T47D (cell line): ENCODE measurements around the gene ZBTB7C.

Source experiments
- DNase-seq, 2 experiments: peaks; one replicate each; pipeline versions ENCODE4 v3.0.0 to v3.0.0-alpha.2; 2011 to 2012; ENCODE audit warnings: low read depth in 1 of 2, low spot score in 1 of 2
- JUND ChIP-seq: IDR thresholded peaks from 2 replicates; pipeline ENCODE4 v1.6.1; 2012; ENCODE audit warnings: low read depth
- in situ Hi-C: cut with HindIII; loops from 2 replicates; pipeline ENCODE4 v1.10.0; 2016; ENCODE audit warnings: low sequenced_read_pairs, low pct_unique_long_range_greater_than_20kb

Gene ZBTB7C

GRCh38 chr18:48408727-48409590, at the start of gene ZBTB7C:
TSS of gene ZBTB7C (minus strand) at chr18:48409383.
- peak in 1 of 2 experiments; percentile 35 for DNase-seq
- TF ChIP-seq JUND = no peak
- in situ Hi-C loops = no loop called here

DNA sequence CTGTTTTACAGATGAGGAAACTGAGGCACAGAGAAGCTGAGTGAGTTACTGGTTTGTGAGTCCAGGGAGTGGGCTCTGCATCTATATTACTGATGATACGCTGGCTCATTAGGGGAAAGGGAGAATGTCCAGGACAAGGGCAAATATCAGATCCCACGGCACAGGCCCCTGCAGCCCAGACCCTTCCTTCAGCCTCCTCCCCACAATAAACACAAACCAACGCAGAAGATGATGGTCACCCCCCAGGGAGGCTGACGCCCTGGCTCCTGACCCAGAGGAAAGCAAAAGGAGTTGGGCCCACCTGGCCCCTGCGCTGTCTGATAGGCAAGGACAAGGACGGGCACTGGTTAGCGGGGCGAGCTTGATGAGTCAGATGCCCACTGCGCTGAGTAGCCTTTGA, 47.7 kb upstream of the ZBTB7C start:
- in situ Hi-C loops = no loop called here
- no peak for DNase-seq
- no peak for TF ChIP-seq JUND

DNA sequence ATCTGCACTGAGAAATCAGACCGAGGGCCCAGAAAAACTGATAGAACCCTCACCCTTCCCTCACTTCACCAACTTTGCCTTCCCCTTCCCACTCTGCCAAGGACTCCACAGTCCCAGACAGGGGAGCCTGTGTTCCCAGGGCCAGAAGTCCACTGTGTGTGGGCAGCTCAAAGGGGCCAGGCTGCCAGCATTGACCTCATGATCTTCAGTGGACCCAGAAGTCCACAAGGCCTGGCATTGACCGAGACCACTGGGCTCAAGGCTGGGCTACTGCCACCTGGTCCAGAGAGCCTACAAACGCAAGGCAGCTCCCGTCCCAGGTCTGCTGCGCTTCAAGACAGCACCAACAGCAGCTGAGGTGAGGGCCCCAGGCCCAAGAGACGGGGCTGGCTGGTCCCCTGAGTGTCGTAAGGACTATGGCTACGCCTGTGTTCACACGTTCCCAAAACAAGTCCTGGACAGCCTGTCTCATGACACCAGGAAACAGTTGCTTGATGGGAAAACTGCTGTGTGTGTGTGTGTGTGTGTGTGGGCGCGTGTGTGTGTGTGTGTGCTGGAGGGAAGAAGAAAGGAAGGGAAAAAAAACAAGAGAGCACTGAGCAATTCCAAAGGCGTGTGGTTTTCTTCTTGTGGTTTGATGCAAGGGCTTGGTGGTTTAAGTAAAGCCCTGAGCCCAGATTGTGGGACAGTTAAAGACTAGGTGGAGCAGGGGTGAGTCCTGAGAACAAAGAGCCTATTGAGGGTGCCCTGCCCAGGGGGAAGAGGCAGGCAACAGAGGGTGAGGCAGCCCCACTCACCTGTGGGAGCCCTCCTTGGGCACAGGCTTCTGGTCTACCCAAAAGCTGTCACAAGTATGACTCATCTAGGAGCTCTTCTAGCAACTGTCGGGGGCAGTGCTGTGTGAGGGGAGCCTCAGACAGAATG, 46.6 kb upstream of the ZBTB7C start:
- in situ Hi-C loops = no loop called here
- peak in 1 of 2 experiments; percentile 81 for DNase-seq
- no peak for TF ChIP-seq JUND

DNA sequence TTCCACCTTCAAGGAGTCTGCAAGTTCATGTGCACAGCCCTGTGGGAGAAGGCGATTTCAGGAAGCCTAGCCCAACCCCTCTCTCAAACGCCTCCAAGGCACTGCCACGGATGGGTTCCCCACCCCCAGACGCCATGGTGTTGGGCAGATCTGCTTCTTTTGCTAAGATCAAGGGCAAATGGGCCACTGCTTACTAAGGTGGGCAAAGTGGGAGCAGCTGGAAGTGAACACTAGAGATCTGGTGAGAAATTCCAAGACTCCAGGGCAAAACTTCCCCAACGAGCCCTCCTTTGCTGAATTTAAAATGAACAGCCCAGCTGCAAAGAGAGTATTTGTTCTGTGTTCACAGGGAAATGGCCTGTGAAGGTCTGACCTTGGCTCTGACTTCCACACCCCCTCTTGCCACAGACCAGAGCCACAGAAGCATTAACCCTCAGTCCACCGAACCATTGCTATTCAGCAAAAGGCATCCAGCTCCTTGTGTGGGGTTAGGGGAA, 45.1 kb upstream of the ZBTB7C start:
- peak in 1 of 2 experiments; percentile 80 for DNase-seq
- in situ Hi-C loops = no loop called here
- no peak for TF ChIP-seq JUND

GRCh38 chr18:48453330-48454066, 44.3 kb upstream of the ZBTB7C start:
- DNase-seq = peak in 1 of 2 experiments; percentile 96
- TF ChIP-seq JUND = no peak
- in situ Hi-C loops = no loop called here

DNA sequence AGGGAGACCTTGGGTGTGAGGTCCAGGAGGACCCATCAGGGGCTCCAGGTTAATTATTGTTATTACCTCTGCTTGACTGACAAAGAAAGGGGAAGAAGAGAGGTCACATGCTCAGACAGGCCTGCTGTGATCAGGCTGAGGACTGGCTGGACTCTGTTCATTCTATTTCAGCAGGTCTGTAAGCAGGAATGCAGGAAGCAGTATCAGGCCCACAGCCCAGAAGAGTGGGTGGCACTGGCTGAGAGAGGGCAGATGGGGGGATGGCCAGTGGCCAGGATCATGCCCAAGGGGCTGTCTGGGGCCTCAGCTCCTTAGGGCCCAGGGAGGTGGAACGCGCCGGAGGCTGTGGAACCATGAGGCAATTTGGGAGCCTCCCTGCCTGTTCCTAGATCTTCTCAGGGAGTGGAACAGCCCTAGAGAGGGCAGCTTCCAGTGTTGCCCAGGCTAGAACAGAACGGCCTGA, 43.7 kb upstream of the ZBTB7C start:
- DNase-seq = peak in 1 of 2 experiments; percentile 59
- TF ChIP-seq JUND = no peak
- in situ Hi-C loops = no loop called here

GRCh38 chr18:48450685-48451084, 41.5 kb upstream of the ZBTB7C start:
- no peak for DNase-seq
- no peak for TF ChIP-seq JUND
- in situ Hi-C loops = no loop called here

DNA sequence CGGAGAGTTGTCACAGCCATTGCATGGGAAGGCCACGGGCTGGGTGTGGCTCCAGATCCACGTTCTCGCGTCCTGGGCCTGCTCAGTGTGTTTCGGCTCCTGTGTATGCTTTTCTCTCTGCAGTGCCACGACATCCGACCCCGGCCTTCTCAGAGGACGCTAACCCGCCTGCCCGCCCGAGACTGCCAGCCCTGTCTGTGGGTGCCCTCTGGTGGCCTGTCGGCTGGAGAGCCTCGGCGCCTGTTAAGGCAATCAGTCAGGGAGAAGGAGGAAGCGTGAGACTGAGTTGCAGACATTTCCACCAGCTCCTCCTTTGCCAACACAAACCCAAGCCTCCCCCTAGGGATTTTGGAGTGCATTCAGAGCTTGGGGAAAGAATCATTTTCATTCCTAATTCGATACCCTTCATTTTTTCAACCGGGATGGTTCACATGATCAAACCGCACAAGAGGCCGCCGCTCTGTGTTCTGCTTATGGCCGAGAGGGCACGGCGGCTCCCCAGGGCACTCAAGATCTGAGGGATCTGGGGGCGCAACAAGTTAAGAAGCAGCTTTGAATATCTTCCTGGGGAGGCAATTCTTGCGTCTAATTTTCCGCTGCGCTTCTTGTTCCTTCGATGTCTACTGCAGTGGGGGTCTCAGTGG, 37.5 kb upstream of the ZBTB7C start:
- peak; percentile 35 to 85 for DNase-seq

DNA sequence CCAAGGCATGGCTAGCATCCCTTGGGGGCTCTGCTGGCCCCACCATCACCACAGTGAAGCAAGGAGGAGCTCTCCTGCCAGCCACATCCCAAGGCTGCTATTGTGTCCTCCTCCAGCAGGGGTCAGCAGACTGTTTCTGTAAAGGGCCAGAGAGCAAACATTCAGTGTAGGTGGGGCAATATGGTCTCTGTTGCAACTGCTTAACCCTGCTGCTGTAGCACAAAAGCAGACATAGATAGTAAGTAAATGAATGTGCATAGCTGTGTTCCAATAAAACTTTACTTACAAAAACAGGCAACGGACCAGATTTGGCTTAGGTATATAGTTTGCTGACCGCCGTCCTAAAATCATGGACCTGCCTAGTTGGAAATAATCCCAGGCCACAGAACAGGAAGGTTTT, 36.4 kb upstream of the ZBTB7C start:
- DNase-seq = peak in 1 of 2 experiments; percentile 87
- in situ Hi-C loops = no loop called here

More for the DNA sequence above, 37.5 kb upstream of the ZBTB7C start:
- no peak for TF ChIP-seq JUND
- in situ Hi-C loops = no loop called here

DNA sequence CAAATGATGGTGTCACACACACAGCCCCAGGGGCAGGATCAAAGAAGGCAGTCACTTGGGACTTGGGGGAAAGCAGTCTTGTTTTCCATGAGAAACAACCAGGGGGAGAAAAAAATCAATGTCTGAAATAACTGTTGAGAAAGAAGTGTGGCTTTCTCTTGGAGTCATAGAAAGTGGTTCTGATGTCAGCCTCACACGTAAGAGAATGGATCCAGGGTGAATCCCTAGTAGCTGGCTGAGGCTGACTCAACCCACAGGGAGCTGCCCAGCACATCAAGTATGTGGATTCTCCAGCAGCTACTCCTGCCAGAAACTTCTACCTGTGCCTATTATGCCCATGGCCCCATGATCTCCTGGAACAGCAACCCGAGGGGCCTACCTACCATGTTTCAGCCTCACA, 33.6 kb upstream of the ZBTB7C start:
- in situ Hi-C loops = no loop called here
- peak in 1 of 2 experiments; percentile 18 for DNase-seq
- no peak for TF ChIP-seq JUND

More for the DNA sequence above, 36.4 kb upstream of the ZBTB7C start:
- TF ChIP-seq JUND = no peak

DNA sequence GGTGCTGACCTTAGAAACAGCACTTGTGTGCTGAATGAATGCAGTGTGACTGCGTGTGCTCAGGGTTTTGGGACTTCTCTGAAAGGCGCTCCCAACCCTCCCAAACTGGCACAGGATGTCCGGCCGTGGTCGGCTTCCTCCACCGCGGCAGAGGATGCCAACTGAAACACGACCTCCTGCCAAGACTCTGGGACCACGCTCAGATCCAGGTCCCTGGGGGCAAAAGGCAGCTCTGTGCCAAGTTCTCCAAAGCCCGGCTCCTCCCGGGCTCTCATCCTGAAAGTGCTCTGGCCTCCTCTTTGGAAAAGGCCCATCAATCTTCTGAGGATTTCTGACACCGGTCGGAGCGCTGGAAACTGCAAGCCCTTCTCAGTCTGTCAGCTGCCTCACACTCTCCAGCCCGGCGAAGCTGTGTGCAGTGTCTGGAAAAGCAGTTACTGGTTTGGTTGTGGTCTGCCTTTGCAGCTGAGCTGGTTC, 32.3 kb upstream of the ZBTB7C start:
- in situ Hi-C loops = no loop called here
- no peak for DNase-seq
- TF ChIP-seq JUND = no peak
